Glutamatergic neuron (in vitro differentiated cells): ENCODE results near the gene CYP39A1. TPM values are rescaled to one million over a fixed set of nuclear protein-coding genes. Genes with fewer than 3 reads are reported as not detected.

Experiments used
- DNase-seq: peaks from one replicate; pipeline ENCODE4 v3.0.0; 2022
- H3K27ac Mint-ChIP-seq: one replicate; pipeline ENCODE4 v1.8.0; 2020; ENCODE audit warnings: mild to moderate bottlenecking, mixed read lengths, inconsistent platforms; ENCODE audit not compliant: unreplicated experiment
- H3K27me3 Mint-ChIP-seq: one replicate; pipeline ENCODE4 v1.8.0; 2020; ENCODE audit warnings: mild to moderate bottlenecking, moderate library complexity, mixed read lengths, inconsistent platforms; ENCODE audit not compliant: unreplicated experiment
- H3K36me3 Mint-ChIP-seq: one replicate; pipeline ENCODE4 v1.8.0; 2020; ENCODE audit warnings: mild to moderate bottlenecking, mixed read lengths, inconsistent platforms; ENCODE audit not compliant: unreplicated experiment
- H3K4me1 Mint-ChIP-seq: one replicate; pipeline ENCODE4 v1.8.0; 2020; ENCODE audit warnings: mild to moderate bottlenecking, low read depth, mixed read lengths, inconsistent platforms; ENCODE audit not compliant: unreplicated experiment
- H3K4me3 Mint-ChIP-seq: one replicate; pipeline ENCODE4 v1.8.0; 2020; ENCODE audit warnings: mild to moderate bottlenecking, mixed read lengths, inconsistent platforms; ENCODE audit not compliant: unreplicated experiment
- H3K9me3 Mint-ChIP-seq: one replicate; pipeline ENCODE4 v1.8.0; 2020; ENCODE audit warnings: mild to moderate bottlenecking, moderate library complexity, mixed read lengths, inconsistent platforms; ENCODE audit not compliant: unreplicated experiment
- total RNA-seq: library from RNA; stranded (reverse); fragmentation: NEBNext Ultra II Directional; extraction: Animal tissue kit (Norgen Biotek cat#: 25700); gene quantifications from one replicate; pipeline ENCODE4 v1.2.1, GENCODE V29; 2021; ENCODE audit not compliant: unreplicated experiment
- TF ChIP-seq, protein P1 (sequence below): fragments of 200-600 bp; sonication (generic); IDR thresholded peaks from one replicate; pipeline ENCODE4 v1.5.0; 2021; ENCODE audit not compliant: partially characterized antibody, unreplicated experiment

CYP39A1 gene
- total RNA-seq, 1 donor from 2014 or later: 0.17 TPM

GRCh38 chr6:46612645-46613044, 40.0 kb downstream of the CYP39A1 start:
- Mint-ChIP-seq H3K27ac (no peak overlapping the region), H3K36me3 (no peaks in the 10 kb centered on the region), H3K4me3 (no peak overlapping the region), H3K4me1 (no peaks in the 10 kb centered on the region), H3K9me3 (no peaks in the 10 kb centered on the region), H3K27me3 (no peaks in the 10 kb centered on the region)
- TF ChIP-seq, protein P1, sequence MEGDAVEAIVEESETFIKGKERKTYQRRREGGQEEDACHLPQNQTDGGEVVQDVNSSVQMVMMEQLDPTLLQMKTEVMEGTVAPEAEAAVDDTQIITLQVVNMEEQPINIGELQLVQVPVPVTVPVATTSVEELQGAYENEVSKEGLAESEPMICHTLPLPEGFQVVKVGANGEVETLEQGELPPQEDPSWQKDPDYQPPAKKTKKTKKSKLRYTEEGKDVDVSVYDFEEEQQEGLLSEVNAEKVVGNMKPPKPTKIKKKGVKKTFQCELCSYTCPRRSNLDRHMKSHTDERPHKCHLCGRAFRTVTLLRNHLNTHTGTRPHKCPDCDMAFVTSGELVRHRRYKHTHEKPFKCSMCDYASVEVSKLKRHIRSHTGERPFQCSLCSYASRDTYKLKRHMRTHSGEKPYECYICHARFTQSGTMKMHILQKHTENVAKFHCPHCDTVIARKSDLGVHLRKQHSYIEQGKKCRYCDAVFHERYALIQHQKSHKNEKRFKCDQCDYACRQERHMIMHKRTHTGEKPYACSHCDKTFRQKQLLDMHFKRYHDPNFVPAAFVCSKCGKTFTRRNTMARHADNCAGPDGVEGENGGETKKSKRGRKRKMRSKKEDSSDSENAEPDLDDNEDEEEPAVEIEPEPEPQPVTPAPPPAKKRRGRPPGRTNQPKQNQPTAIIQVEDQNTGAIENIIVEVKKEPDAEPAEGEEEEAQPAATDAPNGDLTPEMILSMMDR: no peak
- no peak for DNase-seq

DNA sequence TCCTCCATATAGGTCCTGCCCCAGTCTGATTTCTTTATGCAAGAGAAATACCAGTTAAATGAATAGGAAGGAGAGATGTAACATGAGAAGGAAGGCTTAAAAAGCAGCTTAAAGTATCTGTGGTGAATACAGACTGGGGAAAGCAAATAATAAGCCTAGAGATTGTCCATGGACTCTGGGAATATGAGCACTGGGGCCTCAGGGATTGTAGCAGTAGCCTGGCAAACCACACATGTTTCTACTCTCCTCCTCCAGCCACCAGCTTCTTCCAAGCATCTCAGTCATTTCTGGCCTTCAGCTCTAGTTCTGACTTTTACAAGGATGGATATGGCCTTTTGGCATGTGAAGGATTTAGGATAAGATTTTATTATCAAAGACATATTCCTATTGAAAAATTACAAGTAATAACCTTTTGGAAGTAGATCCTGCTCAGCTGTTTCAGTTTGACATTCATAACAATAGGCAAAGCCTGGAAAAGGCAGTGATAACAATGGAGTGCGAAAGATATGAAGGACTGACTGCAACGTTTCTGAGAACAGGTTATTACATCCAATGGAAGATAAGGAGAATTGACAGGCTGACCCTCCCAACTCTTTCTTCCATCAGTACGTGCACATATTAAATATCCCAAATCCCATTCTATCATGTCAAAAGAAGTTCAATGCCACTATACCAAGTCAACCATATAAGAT, 41.6 kb downstream of the CYP39A1 start:
- TF ChIP-seq, protein P1: no peak
- H3K27me3 Mint-ChIP-seq: no peaks in the 10 kb centered on the region
- no peaks in the 10 kb centered on the region for H3K36me3 Mint-ChIP-seq
- no peak overlapping the region for H3K27ac Mint-ChIP-seq
- DNase-seq: no peak
- no peaks in the 10 kb centered on the region for H3K4me1 Mint-ChIP-seq
- no peak overlapping the region for H3K4me3 Mint-ChIP-seq
- H3K9me3 Mint-ChIP-seq: no peaks in the 10 kb centered on the region

GRCh38 chr6:46606338-46606737, 46.3 kb downstream of the CYP39A1 start:
- TF ChIP-seq, protein P1: no peak
- H3K4me3 Mint-ChIP-seq: no peak overlapping the region
- H3K27me3 Mint-ChIP-seq: no peaks in the 10 kb centered on the region
- no peaks in the 10 kb centered on the region for H3K9me3 Mint-ChIP-seq
- no peaks in the 10 kb centered on the region for H3K36me3 Mint-ChIP-seq
- H3K4me1 Mint-ChIP-seq: no peaks in the 10 kb centered on the region
- DNase-seq: no peak
- H3K27ac Mint-ChIP-seq: no peak overlapping the region

- H3K9me3 Mint-ChIP-seq: no peaks in the 10 kb centered on the region
- no peaks in the 10 kb centered on the region for H3K36me3 Mint-ChIP-seq
- H3K27ac Mint-ChIP-seq: no peak overlapping the region
- no peak for DNase-seq
- H3K27me3 Mint-ChIP-seq: no peaks in the 10 kb centered on the region
- H3K4me1 Mint-ChIP-seq: no peaks in the 10 kb centered on the region
- TF ChIP-seq, protein P1: no peak
- no peak overlapping the region for H3K4me3 Mint-ChIP-seq
Observed at GRCh38 chr6:46605091-46605797, 47.4 kb downstream of the CYP39A1 start.

- Mint-ChIP-seq H3K36me3 (no peaks in the 10 kb centered on the region), H3K9me3 (no peaks in the 10 kb centered on the region), H3K27me3 (no peaks in the 10 kb centered on the region), H3K4me3 (no peak overlapping the region), H3K27ac (no peak overlapping the region), H3K4me1 (no peaks in the 10 kb centered on the region)
- DNase-seq: no peak
- TF ChIP-seq, protein P1: no peak
Observed at GRCh38 chr6:46598215-46598614, 54.4 kb downstream of the CYP39A1 start.
